ENCODE results near the gene FMNL2.
A peak's percentile ranks its signal among the peaks of the same experiment; 100 is the strongest.
"Not testable (repeated sequence)": the region's sequence is repeated elsewhere in the genome, so short reads cannot be mapped to it uniquely, and the experiment has no call there.

FMNL2 gene

DNA sequence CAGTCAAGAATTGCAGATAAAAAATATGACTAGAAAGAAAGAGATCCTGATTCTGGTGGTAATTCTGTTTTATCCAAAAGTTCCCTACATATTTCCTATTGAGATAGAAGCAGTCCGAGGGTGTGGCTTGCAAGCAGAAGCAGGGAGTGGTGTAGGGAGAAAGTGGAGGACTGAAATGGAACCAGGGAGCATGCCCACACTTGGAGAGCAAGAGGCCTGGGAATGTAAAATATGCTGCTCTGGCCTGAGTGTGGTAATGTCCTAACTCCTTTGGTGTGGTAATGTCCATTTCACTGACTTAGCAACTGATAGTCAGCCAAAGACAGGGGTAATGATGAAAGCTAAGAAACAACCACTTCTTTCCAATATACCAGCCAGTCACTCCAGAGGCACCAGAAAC is 30.1 kb upstream of the FMNL2 start:
- DNase-seq (ENCODE audit: low read depth, low spot score) = peak; percentile 14
- in situ Hi-C loops (cut with HindIII; ENCODE audit: low sequenced_read_pairs) = no loop called here
- TF ChIP-seq, protein P1, sequence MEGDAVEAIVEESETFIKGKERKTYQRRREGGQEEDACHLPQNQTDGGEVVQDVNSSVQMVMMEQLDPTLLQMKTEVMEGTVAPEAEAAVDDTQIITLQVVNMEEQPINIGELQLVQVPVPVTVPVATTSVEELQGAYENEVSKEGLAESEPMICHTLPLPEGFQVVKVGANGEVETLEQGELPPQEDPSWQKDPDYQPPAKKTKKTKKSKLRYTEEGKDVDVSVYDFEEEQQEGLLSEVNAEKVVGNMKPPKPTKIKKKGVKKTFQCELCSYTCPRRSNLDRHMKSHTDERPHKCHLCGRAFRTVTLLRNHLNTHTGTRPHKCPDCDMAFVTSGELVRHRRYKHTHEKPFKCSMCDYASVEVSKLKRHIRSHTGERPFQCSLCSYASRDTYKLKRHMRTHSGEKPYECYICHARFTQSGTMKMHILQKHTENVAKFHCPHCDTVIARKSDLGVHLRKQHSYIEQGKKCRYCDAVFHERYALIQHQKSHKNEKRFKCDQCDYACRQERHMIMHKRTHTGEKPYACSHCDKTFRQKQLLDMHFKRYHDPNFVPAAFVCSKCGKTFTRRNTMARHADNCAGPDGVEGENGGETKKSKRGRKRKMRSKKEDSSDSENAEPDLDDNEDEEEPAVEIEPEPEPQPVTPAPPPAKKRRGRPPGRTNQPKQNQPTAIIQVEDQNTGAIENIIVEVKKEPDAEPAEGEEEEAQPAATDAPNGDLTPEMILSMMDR (IDR thresholded peaks at IDR 0.05; ENCODE audit: low read depth, low read length) = no peak
- H3K4me3 ChIP-seq (ENCODE audit: low read depth, low read length) = no peak overlapping the region

DNA sequence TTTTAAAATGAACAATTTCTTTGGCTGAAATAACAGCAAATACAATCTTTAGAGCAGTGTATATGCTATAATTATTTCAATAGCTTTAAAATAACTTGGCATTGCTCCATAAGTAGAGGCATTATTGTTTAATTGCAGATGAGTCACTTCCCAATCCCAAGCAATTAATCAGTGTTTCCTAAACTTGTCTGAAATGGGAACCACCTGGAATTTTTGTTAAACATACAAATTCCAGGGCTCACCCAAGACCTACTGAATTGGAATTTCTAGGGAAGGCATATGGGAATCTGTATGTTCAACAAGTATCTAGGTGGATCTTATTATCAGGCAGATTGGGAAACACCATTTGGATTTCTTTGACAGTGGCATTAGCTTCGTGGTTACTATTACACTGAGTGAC is 27.1 kb upstream of the FMNL2 start:
- no peak for DNase-seq (ENCODE audit: low read depth, low spot score)
- in situ Hi-C loops (cut with HindIII; ENCODE audit: low sequenced_read_pairs) = no loop called here
- no peak overlapping the region for H3K4me3 ChIP-seq (ENCODE audit: low read depth, low read length)
- TF ChIP-seq, protein P1 (IDR thresholded peaks at IDR 0.05; ENCODE audit: low read depth, low read length) = no peak

DNA sequence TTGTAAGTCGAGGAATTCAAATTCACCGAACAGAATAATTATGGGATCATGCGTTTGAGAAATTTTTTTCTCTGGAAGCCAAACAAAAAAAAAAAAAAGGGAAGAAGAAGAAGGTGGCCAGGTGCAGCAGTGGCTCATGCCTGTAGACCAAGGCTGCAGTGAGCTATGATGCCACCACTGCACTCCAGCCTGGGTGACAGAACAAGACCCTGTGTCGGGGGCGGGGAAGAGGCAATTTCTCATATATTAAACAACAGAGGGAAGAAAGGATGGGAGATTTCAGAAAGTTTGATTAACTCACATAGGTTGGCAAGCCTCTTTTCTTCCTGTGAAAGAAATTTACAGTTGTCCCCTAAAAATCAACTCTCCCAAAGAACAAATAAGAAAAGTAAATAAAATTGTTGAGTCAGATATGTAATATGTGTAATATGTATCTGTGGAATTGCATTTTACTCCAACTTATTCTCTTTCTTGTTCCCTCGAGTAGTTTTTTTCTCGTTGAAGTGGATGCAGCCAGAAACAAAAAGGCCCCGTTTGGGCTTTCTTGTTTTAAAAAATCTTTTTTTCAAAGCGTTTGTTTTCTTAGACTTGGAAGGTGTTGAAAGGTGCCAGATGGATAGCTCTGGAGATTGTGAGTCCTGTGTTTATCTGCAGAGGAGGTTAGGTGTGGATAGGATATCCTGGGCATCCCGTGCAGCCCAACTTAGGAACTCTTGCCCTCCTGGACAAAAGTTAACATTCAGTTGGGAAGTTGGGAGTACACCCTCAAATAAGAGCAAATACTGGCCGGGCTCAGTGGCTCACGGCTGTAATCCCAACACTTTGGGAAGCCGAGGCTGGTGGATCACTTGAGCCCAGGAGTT is 25.4 kb upstream of the FMNL2 start:
- no peak for DNase-seq (ENCODE audit: low read depth, low spot score)
- TF ChIP-seq, protein P1 (IDR thresholded peaks at IDR 0.05; ENCODE audit: low read depth, low read length) = no peak
- no peak overlapping the region for H3K4me3 ChIP-seq (ENCODE audit: low read depth, low read length)
- in situ Hi-C loops (cut with HindIII; ENCODE audit: low sequenced_read_pairs) = no loop called here

DNA sequence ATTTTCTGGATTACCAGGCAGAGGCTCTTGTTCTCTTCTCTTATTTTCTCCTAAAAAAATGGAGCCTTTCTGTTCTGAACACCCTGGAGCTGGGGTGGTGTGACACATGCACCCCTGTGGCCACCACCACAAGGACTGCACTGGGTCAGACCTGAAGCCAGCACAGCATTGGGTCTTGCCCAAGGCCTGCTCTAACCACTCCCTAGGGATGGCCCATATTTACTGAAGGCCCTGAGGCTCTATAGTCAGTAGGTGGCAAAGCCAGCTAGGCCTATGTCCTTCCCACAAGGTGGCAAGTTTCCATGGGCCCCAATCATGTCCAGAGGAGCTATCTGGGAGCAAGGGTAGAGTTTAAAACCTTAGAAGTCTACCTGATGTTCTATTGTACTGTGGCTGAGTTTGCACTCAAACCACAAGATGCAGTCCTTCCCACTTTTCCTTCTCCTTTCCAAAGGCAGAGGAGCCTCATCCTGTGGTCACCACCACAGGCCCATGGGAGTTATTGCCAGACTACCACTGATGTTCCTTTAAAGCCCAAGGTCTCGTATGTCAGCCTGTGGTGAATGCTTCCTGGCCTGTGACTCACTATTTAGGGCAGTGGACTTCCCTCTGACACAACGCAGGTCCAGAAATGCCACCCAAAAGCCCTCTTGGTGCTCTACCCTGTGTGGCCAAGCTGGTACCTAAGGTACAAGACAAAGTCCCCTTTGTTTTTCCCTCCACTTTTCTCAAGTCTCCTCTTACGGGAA is 15.0 kb upstream of the FMNL2 start:
- in situ Hi-C loops (cut with HindIII; ENCODE audit: low sequenced_read_pairs) = no loop called here
- TF ChIP-seq, protein P1 (IDR thresholded peaks at IDR 0.05; ENCODE audit: low read depth, low read length) = no peak
- H3K4me3 ChIP-seq (ENCODE audit: low read depth, low read length) = no peak overlapping the region
- peak; percentile 47 for DNase-seq (ENCODE audit: low read depth, low spot score)

DNA sequence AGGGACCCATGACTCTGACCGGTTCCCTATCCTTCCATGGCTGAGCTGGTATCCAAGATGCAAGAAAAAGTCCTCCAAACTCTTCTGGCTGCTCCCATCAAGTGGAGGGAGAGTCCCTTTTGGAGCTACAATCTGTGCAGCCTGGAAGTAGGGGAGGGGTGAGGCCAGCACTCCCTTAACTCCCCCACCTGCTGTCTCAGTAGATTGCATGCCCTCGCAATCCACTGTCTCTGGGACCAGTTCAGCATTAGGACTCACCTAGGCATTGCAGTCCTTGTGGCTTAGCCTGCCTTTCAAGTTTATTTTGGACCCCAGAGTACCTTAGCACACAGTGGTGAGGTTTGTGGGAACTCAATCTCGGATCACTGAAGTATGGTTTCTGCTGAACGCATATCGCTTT is 14.2 kb upstream of the FMNL2 start:
- in situ Hi-C loops (cut with HindIII; ENCODE audit: low sequenced_read_pairs) = no loop called here
- no peak overlapping the region for H3K4me3 ChIP-seq (ENCODE audit: low read depth, low read length)
- TF ChIP-seq, protein P1 (IDR thresholded peaks at IDR 0.05; ENCODE audit: low read depth, low read length) = no peak
- no peak for DNase-seq (ENCODE audit: low read depth, low spot score)

DNA sequence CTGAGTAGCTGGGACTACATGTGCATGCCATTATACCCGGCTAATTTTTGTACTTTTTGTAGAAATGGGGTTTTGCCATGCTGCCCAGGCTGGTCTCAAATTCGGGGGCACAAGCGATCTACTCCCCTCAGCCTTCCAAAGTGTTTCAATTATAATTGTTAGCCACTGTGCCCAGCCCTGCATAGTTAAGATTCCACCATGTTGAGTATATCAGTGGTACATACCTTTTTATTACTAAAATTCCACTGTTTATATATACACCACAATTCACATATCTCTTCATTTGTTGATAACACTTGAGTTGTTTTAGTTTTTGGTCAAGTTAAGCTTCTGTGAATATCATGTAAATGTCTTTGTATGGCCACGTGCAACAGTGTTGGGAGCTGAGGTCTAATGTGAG is 12.8 kb upstream of the FMNL2 start:
- DNase-seq (ENCODE audit: low read depth, low spot score) = no peak
- in situ Hi-C loops (cut with HindIII; ENCODE audit: low sequenced_read_pairs) = no loop called here
- TF ChIP-seq, protein P1 (IDR thresholded peaks at IDR 0.05; ENCODE audit: low read depth, low read length) = no peak
- no peak overlapping the region for H3K4me3 ChIP-seq (ENCODE audit: low read depth, low read length)

DNA sequence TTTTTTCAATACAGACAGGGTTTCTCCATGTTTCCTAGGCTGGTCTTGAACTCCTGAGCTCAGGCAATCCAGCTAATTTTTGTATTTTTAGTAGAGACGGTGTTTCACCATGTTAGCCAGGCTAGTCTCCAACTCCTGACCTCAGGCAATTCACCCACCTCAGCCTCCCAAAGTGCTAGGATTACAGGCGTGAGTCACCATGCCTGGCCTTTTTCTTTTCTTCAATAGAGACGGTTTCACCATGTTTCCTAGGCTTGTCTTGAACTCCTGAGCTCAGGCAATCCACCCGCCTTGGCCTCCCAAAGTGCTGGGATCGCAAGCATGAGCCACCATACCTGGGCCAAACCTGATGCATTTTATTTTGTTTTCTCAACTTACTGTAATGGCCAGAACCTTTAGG is 9.8 kb upstream of the FMNL2 start:
- H3K4me3 ChIP-seq (ENCODE audit: low read depth, low read length); in situ Hi-C loops (cut with HindIII; ENCODE audit: low sequenced_read_pairs); DNase-seq (ENCODE audit: low read depth, low spot score): not testable (repeated sequence)

Data from astrocyte of the spinal cord (primary cell).